Duodenal mucosa (tissue), 2 donors: Measurements from ENCODE around the gene UCP2.

Experiments used
- H3K27ac ChIP-seq: one replicate; pipeline ENCODE4 v1.7.0; 2013; ENCODE audit warnings: low read depth, low read length
- H3K27me3 ChIP-seq, 2 donors: one replicate each; pipeline ENCODE4 v1.7.0; 2013; ENCODE audit warnings: low read length in 2 of 2, control low read depth in 1 of 2; ENCODE audit not compliant: insufficient read depth in 2 of 2, control insufficient read depth in 1 of 2
- H3K36me3 ChIP-seq, 2 donors: one replicate each; pipeline ENCODE4 v1.7.0; 2013; ENCODE audit warnings: low read length in 2 of 2, control low read depth in 1 of 2; ENCODE audit not compliant: insufficient read depth in 2 of 2, control insufficient read depth in 1 of 2
- H3K4me1 ChIP-seq, 2 donors: one replicate each; pipeline ENCODE4 v1.7.0; 2013; ENCODE audit warnings: low read length in 2 of 2, control low read depth in 1 of 2; ENCODE audit not compliant: insufficient read depth in 2 of 2, control insufficient read depth in 1 of 2
- H3K4me3 ChIP-seq, 2 donors: one replicate each; pipeline ENCODE4 v1.7.0; 2013; ENCODE audit warnings: low read length in 2 of 2, low read depth in 1 of 2
- H3K9ac ChIP-seq, 2 donors: one replicate each; pipeline ENCODE4 v1.7.0; 2013; ENCODE audit warnings: low read length in 2 of 2, low read depth in 1 of 2
- H3K9me3 ChIP-seq, 2 donors: one replicate each; pipeline ENCODE4 v1.7.0; 2013; ENCODE audit warnings: low read length in 2 of 2, control low read depth in 1 of 2; ENCODE audit not compliant: control insufficient read depth in 1 of 2

The UCP2 gene

GRCh38 chr11:73980001-73980961 lies 2.4 kb downstream of the UCP2 start:
- Histone ChIP-seq H3K36me3 (peaks cover 33 to 37% of the 10 kb centered on the region in 2 donors), H3K9me3 (no peaks in the 10 kb centered on the region), H3K9ac (peak overlapping the region; percentile 71 to 93), H3K4me1 (peaks cover 40% of the 10 kb centered on the region in 2 donors), H3K4me3 (peak overlapping the region; percentile 73 to 96), H3K27ac (peak overlapping the region; percentile 38), H3K27me3 (no peaks in the 10 kb centered on the region)

- Histone ChIP-seq H3K9me3 (no peaks in the 10 kb centered on the region), H3K27me3 (no peaks in the 10 kb centered on the region), H3K4me3 (no peak overlapping the region), H3K4me1 (peaks cover 50 to 55% of the 10 kb centered on the region in 2 donors), H3K36me3 (peaks cover 44 to 47% of the 10 kb centered on the region in 2 donors), H3K9ac (no peak overlapping the region), H3K27ac (no peak overlapping the region)
Observed at GRCh38 chr11:73978576-73979086, 4.0 kb downstream of the UCP2 start.

- Histone ChIP-seq H3K9me3 (no peaks in the 10 kb centered on the region), H3K36me3 (peaks cover 44 to 47% of the 10 kb centered on the region in 2 donors), H3K27me3 (no peaks in the 10 kb centered on the region), H3K4me3 (no peak overlapping the region), H3K4me1 (peaks cover 54 to 60% of the 10 kb centered on the region in 2 donors), H3K27ac (no peak overlapping the region), H3K9ac (no peak overlapping the region)
Observed at GRCh38 chr11:73977856-73978519, 4.7 kb downstream of the UCP2 start.

GRCh38 chr11:73976451-73977151 lies 6.0 kb downstream of the UCP2 start:
- Histone ChIP-seq H3K9ac (no peak overlapping the region), H3K9me3 (no peaks in the 10 kb centered on the region), H3K36me3 (peaks cover 44 to 47% of the 10 kb centered on the region in 2 donors), H3K27ac (no peak overlapping the region), H3K4me1 (peaks cover 52 to 66% of the 10 kb centered on the region in 2 donors), H3K4me3 (no peak overlapping the region), H3K27me3 (no peaks in the 10 kb centered on the region)

- Histone ChIP-seq H3K4me3 (no peak overlapping the region), H3K9ac (no peak overlapping the region), H3K4me1 (peaks cover 40 to 55% of the 10 kb centered on the region in 2 donors), H3K27ac (no peak overlapping the region), H3K36me3 (peaks cover 44 to 47% of the 10 kb centered on the region in 2 donors), H3K27me3 (no peaks in the 10 kb centered on the region), H3K9me3 (no peaks in the 10 kb centered on the region)
Observed at GRCh38 chr11:73975479-73975757, 7.2 kb downstream of the UCP2 start.

DNA sequence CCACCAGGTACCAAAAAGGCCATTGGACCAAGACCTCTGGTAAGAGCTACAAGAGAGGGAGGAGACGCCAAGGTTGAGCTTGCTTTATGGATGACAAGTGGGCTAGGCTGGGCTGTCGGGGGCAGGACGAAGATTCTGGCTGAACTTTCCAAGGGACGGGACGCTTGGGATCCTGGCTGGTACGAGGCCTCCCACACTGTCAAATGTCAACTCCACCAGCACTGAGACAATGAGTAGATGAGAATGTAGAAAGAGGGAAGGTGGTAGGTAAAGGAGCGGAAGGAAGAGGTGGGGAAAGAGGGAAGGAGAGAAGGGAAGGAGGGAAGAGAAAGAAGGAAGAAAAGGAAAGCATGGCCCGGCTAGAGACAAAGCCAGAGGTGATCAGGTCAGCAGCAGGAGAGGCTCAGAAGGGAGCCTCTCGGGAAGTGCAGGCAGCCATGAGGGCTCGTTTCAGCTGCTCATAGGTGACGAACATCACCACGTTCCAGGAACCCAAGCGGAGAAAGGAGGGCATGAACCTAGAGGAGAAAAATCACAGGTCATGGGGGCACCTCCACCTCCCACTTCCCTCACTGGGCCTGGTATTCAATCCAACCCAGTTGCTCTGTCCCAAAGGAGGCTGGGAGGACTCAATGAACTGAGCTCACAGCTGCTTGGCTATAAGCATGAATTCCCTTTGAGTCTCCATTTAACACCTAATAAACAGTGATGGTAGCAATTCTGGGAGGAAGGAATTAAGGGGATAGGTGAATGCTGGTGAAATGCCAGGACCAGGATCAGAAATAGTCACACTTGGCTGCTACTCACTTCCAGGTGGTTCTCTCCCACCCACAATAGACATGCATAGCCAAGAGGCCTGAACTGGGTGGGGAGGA lies 7.8 kb downstream of the UCP2 start:
- H3K36me3 ChIP-seq: peaks cover 44 to 47% of the 10 kb centered on the region in 2 donors
- H3K9me3 ChIP-seq: no peaks in the 10 kb centered on the region
- no peaks in the 10 kb centered on the region for H3K27me3 ChIP-seq
- no peak overlapping the region for H3K27ac ChIP-seq
- H3K4me3 ChIP-seq: no peak overlapping the region
- H3K4me1 ChIP-seq: peaks cover 34 to 49% of the 10 kb centered on the region in 2 donors
- H3K9ac ChIP-seq: no peak overlapping the region

DNA sequence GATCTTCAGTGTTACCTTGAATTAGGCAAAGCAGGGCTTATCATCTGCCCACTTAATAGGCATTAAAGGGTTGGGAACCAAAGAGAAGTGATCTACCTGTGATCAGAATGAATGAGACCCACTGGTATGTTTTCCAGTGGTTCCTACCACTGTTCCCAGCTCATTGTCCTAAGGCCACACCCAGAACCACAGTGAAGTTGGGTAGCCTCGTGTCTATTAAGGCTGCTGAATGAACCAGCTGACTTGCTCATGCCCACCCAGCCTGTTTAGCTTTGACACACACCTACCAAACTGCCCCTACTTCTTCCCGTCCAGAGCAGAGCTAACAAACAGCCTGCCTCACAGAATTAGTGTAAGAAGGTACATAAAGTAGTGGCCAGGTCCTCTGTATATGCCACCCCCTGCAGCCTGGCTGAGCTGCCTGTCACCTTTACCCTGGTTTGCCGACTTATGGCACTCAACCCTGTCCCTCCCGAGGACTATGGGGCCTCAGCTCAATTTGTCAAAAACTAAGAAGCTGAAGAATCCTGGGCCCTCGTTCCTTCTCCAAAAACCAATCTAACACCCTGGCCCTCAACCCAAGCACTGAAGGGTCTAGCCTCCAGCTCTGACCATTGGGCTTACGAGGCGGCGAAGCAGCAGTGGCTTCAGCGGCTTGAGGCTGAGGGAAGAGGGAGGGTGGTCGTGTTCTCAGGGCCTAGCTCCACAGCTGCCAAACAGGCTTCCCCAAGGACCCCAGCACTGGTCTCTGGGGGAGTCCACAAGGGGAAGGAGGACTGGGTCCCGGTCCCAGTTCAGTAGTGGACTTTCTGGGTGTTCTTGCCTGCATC lies 9.8 kb downstream of the UCP2 start:
- no peaks in the 10 kb centered on the region for H3K27me3 ChIP-seq
- H3K36me3 ChIP-seq: peaks cover 32 to 36% of the 10 kb centered on the region in 2 donors
- peaks cover 24 to 36% of the 10 kb centered on the region in 2 donors for H3K4me1 ChIP-seq
- H3K9ac ChIP-seq: no peak overlapping the region
- no peak overlapping the region for H3K27ac ChIP-seq
- no peak overlapping the region for H3K4me3 ChIP-seq
- H3K9me3 ChIP-seq: no peaks in the 10 kb centered on the region

GRCh38 chr11:73972187-73972586 lies 10.5 kb downstream of the UCP2 start:
- Histone ChIP-seq H3K9ac (no peak overlapping the region), H3K9me3 (no peaks in the 10 kb centered on the region), H3K27me3 (no peaks in the 10 kb centered on the region), H3K36me3 (peaks cover 25 to 29% of the 10 kb centered on the region in 2 donors), H3K27ac (no peak overlapping the region), H3K4me3 (no peak overlapping the region), H3K4me1 (peaks cover 24 to 29% of the 10 kb centered on the region in 2 donors)
